HG03103 (cell line): ENCODE measurements around the gene TLL2.

ENCODE experiments used
- ATAC-seq: cut with Tn5 transposase; IDR thresholded peaks from one replicate; pipeline ENCODE4 v1.9.1; 2021; ENCODE audit warnings: low read depth; ENCODE audit not compliant: unreplicated experiment

TLL2 gene

GRCh38 chr10:96436035-96436434 lies 77.7 kb downstream of the TLL2 start:
- no peak for ATAC-seq

GRCh38 chr10:96431211-96431970 lies 82.3 kb downstream of the TLL2 start:
- ATAC-seq, result no peak

DNA sequence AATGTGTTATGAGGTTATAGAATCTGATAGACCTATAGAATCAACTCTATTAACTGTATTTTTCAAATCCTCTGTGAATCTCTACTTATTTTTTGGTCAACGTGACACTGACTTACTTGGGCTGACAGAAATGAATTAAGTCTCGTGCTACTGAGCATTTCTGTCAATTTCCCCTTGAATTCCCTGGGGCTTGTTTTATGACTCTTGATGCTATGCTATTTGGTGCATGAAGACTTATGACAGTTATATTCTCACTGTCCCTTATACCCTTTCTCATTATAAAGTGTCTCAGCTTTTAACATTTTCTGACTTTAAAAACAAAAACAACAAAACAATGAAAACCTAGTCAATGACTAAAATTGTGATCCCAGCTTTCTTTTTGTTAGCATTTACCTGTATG lies 86.4 kb downstream of the TLL2 start:
- no peak for ATAC-seq

- no peak for ATAC-seq
These were observed 91.2 kb downstream of the TLL2 start for GRCh38 chr10:96422525-96422924.

- no peak for ATAC-seq
These were observed 91.7 kb downstream of the TLL2 start for GRCh38 chr10:96421995-96422394.

- no peak for ATAC-seq
These were observed 93.3 kb downstream of the TLL2 start for GRCh38 chr10:96420228-96421009.

DNA sequence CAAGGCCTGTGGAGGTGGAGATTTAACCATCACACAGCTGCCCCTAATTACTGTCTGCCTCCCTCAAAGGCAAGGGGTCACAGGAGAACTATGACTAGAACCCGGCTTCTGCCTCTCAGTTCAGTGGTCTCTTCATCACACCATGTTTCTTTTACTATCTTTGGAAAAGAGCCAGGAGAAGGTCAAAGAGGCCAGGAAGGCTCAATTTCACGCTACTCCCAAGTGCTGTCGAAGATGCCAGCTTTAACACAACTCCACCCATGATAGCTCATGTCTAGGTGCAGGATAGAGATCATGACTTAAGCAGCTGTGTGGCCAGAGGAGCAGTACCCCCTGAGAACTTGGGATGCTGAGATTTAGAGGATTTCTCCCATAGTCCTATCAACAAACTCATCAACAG lies 94.4 kb downstream of the TLL2 start:
- no peak for ATAC-seq

DNA sequence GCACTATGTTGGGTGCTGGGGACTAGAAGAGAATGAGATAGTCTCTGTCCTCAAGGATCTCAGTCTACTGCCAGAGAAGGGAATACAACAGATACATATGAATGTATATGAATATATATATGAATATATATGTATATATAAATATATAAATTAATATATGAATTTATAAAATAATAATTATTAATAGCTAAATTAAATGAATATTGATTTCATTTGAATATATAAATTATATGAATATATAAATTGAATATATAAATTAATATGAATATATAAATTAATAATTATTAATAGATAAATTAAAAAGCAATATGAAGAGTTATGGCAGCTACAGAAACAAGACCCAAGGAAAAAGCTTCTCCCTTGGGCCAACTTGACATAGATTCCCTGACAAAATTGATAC lies 95.1 kb downstream of the TLL2 start:
- ATAC-seq, result no peak

- no peak for ATAC-seq
These were observed 96.3 kb downstream of the TLL2 start for GRCh38 chr10:96417441-96417840.

DNA sequence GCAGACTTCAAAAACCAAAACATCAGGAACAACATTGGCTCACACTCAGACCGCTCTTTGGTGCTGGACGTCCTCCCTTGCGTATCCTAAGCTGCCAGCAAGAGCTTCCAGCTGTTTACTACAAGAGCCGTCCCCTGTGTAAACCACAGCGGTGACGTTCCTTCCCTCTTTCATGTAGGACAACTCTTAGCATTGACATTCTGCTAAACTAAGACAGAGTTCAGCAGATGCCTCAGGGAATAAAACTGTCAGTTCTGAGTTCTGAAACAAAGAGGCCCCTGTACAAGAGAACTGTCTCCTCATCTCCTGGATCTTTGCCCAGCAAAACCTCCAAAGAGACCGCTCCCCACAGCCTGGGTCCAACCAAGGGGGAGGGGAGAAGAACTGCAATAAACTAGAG lies 97.1 kb downstream of the TLL2 start:
- ATAC-seq, result no peak

- ATAC-seq, result no peak
These were observed 97.7 kb downstream of the TLL2 start for GRCh38 chr10:96415891-96416554.

DNA sequence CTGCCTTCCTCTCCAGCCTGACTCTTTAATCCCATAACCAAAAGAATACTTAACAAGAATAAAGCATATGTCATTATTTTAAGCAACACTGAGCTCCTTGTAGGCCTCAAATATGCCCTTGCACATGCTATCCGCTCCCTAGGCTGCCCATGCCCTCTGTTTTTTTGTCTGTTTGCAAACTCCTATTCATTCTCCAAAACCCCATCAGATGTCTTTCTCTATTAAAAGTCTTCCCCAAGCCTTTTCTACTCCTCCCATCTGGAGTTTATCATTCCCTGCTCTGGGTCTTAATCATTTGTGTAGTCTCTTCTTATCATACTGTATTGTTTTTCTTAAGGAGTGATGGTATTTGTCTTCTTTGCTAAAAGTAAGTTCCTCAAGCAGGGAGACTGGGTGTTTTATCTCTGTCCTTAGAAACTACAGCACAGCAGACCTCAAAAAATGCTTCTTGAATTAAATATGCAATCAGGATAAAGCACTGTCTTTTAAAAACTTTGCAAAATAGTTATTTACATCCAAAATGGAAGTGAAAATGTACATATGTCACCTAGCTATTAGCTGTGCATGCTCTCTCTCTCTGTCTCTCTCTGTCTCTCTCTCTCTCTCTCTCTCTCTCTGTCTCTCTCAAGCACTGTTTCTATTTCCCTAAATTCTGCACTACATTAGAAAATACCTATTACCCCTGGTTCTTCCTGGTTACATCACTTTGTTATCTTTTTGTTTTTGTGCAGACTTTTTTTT lies 98.4 kb downstream of the TLL2 start:
- no peak for ATAC-seq

DNA sequence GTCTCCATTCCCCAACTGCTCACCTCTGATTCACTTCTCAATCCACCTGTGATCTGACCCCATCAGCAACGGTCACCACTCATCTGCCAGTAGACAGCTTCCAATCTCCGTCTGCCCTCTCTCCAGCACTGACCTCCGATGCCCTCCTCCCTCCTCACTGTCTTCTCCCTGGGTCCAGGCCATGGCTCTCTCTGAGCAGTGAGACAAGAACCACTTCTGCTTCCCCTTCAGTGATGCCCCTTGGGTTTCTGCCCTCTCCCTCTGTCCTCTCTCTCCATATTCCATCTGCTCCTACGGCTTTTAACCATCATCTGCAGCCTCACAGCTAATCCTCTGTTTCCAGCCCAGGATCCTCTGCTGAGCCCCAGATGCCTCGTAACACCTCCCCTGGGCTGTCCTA lies 99.4 kb downstream of the TLL2 start:
- ATAC-seq, result no peak

GRCh38 chr10:96413151-96413787 lies 100.5 kb downstream of the TLL2 start:
- no peak for ATAC-seq

DNA sequence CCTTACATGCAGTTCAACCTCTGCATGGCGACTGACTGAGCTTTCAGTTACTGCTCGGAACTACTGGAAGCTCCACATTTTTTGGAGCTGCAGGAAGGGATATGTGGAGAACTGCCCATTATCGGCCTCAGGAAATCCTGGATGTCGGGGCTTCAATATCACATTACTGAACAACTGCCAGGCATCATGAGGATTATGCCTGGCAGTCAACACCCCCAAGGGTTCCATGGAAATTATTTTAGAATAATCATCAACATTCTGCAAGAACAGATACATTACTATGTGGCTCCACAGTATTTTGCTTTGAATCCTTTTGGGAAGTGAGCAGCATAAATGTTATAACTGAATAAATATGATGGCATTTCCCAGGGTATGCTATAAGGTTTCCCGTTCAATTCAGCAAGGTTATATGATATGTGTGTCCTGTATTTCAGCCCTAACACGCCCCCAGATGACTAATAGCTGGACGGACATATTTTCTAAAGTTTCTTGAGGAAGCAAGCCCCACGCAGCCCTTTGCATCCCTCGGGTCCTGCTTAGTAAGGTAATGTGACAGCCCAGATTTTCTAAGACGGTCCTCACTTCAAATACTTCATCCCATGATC lies 101.9 kb downstream of the TLL2 start:
- no peak for ATAC-seq

DNA sequence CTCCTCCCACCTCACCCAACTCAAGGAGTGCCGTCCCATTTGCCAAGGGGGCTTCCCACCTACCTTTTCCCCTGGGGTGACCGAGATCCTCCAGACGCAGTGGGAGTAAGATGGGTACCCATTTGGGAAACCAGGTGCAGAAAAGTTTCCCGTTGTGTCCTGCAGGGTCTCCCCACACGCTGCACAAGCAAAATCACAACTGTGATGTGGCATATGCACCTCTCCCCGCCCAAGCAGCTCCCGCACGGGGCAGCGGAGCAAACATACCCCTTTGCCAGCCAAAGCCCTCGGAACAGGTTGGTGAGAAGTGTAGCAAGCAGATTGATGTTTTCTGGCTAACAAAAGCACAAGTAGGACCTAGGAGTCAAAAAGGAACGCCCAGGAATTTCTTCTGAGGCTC lies 103.4 kb downstream of the TLL2 start:
- ATAC-seq, result no peak

GRCh38 chr10:96408201-96408600 lies 105.5 kb downstream of the TLL2 start:
- ATAC-seq, result no peak

DNA sequence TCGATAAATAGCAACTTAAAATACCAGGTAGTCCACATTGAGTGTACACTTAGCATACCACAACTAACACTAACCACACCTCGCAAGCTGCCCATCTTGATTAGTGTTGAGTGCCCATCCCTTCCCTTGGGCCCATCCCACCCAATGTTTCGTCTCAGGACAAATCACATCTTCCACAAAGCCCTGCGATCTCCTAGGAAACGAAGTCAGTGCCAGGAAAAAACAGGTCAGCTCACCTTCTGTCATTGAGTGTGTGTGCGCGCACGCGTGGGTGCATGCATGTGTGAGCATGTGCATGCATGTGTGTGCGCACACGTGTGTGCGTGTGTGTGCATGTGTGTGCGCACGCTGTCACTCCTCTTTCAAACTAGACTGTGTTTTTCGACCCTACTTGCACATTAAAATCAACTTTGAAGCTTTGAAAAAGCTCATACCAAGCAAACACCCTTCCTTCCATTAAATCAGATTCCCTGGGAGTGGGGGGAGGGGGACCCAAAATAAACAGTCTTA lies 106.1 kb downstream of the TLL2 start:
- ATAC-seq, result no peak

DNA sequence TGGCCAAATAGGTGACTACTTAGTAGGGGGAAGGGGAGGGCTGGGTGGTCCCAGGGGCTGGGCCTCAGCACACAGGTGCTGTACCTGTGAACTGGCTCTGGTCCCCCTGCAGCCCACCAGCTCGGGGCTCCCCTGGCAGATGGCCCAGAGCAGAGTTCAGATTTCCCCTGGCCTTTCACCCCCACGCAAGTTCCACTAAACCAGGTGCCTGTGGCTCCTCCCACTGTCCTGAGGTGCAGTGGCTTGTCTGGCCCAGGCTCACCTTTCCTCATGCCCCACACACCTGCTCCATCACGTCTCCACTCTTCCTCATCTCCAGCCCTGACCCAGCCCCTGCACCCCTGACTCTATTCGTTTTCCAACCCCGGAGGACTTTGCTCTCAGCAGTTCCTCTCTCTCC lies 107.6 kb downstream of the TLL2 start:
- no peak for ATAC-seq
